Upper lobe of left lung (tissue), 6 donors: Measurements from ENCODE around the gene PHACTR1. TPM values are rescaled to one million over a fixed set of nuclear protein-coding genes. Genes with fewer than 3 reads are reported as not detected.

Experiments used
- ATAC-seq, 2 donors: fragments of 200-7000 bp; cut with Tn5 transposase; one replicate each; pipeline ENCODE4 v1.9.1; 2022; ENCODE audit warnings: mild to moderate bottlenecking in 2 of 2, moderate library complexity in 2 of 2; ENCODE audit not compliant: low FRiP score in 2 of 2
- DNase-seq, 2 donors: peaks; one replicate each; pipeline ENCODE4 v3.0.0-alpha.2; 2019 to 2020
- H3K27ac ChIP-seq, 4 donors: fragments of 200-600 bp; sonication (generic); one replicate each; pipeline ENCODE4 v1.5.1; 2016 to 2019
- H3K27me3 ChIP-seq, 4 donors: fragments of 200-600 bp; sonication (generic); one replicate each; pipeline ENCODE4 v1.5.1; 2017 to 2019
- H3K36me3 ChIP-seq, 4 donors: fragments of 200-600 bp; sonication (generic); one replicate each; pipeline ENCODE4 v1.5.1; 2016 to 2019
- H3K4me1 ChIP-seq, 4 donors: fragments of 200-600 bp; sonication (generic); one replicate each; pipeline ENCODE4 v1.5.1; 2018 to 2019
- H3K4me3 ChIP-seq, 4 donors: fragments of 200-600 bp; sonication (generic); one replicate each; pipeline ENCODE4 v1.5.1; 2017 to 2019; ENCODE audit warnings: mild to moderate bottlenecking in 2 of 4, moderate library complexity in 1 of 4
- H3K9me3 ChIP-seq, 4 donors: fragments of 200-600 bp; sonication (generic); one replicate each; pipeline ENCODE4 v1.5.1; 2018 to 2019
- EP300 ChIP-seq, 4 donors: sonication (generic); formaldehyde crosslinking; IDR thresholded peaks; one replicate each; pipeline ENCODE4 v1.5.1; 2017; ENCODE audit warnings: antibody characterized with exemption in 4 of 4, control low read depth in 2 of 4
- POLR2A ChIP-seq, 4 donors: fragments of 450-650 bp; IDR thresholded peaks; one replicate each; pipeline ENCODE4 v1.5.1; 2016 to 2017; ENCODE audit warnings: antibody characterized with exemption in 4 of 4, mild to moderate bottlenecking in 2 of 4
- POLR2AphosphoS5 ChIP-seq, 2 donors: sonication (generic); formaldehyde crosslinking; IDR thresholded peaks; one replicate each; pipeline ENCODE4 v1.5.1; 2017; ENCODE audit warnings: antibody characterized with exemption in 2 of 2
- WGBS, 2 donors: methylation state at CpG; one replicate each; pipeline ENCODE4 v1.1.5; 2017 to 2018; 5-methylcytosine and 5-hydroxymethylcytosine counted together
- total RNA-seq, 6 donors: library from RNA; depleted of rRNA in 4 of 6; stranded (reverse); fragments of >200 nt in 4 of 6; gene quantifications; one replicate each; pipeline versions ENCODE4 v1.1.0 to v1.2.1, GENCODE V29; 2016 to 2021
- TF ChIP-seq, protein P1 (sequence below), 6 experiments: fragments of 450-650 bp in 4 of 6; fragments of 200-600 bp in 2 of 6; sonication (generic) in 2 of 6; IDR thresholded peaks; one replicate each; pipeline ENCODE4 v1.5.1; 2016 to 2019; ENCODE audit warnings: antibody characterized with exemption in 6 of 6
- donor health status: DM: no; HTN: no; CAD: no; lungs with moderate emphysema.
- donor health status: DM: no; HTN: yes; CAD: no; lungs with severe emphysema.

Gene PHACTR1
- total RNA-seq, 6 donors from 2014 or later = 63.2 to 121 (median 90.9) TPM

GRCh38 chr6:13112921-13113320 lies 396.4 kb downstream of the PHACTR1 start:
- H3K27ac ChIP-seq = no peak overlapping the region
- H3K27me3 ChIP-seq = no peaks in the 10 kb centered on the region
- no peak for ATAC-seq
- no peaks in the 10 kb centered on the region for H3K36me3 ChIP-seq
- peak in 1 of 2 donors; percentile 42 for DNase-seq
- no peaks in the 10 kb centered on the region for H3K9me3 ChIP-seq
- peaks cover 9 to 29% (median 15%) of the 10 kb centered on the region in 4 donors for H3K4me1 ChIP-seq
- H3K4me3 ChIP-seq = no peak overlapping the region
- TF ChIP-seq POLR2A (IDR thresholded peaks at IDR 0.05) (no peak), POLR2AphosphoS5 (IDR thresholded peaks at IDR 0.05) (no peak), EP300 (IDR thresholded peaks at IDR 0.05) (no peak)
- TF ChIP-seq, protein P1, sequence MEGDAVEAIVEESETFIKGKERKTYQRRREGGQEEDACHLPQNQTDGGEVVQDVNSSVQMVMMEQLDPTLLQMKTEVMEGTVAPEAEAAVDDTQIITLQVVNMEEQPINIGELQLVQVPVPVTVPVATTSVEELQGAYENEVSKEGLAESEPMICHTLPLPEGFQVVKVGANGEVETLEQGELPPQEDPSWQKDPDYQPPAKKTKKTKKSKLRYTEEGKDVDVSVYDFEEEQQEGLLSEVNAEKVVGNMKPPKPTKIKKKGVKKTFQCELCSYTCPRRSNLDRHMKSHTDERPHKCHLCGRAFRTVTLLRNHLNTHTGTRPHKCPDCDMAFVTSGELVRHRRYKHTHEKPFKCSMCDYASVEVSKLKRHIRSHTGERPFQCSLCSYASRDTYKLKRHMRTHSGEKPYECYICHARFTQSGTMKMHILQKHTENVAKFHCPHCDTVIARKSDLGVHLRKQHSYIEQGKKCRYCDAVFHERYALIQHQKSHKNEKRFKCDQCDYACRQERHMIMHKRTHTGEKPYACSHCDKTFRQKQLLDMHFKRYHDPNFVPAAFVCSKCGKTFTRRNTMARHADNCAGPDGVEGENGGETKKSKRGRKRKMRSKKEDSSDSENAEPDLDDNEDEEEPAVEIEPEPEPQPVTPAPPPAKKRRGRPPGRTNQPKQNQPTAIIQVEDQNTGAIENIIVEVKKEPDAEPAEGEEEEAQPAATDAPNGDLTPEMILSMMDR (IDR thresholded peaks at IDR 0.05) = no peak

DNA sequence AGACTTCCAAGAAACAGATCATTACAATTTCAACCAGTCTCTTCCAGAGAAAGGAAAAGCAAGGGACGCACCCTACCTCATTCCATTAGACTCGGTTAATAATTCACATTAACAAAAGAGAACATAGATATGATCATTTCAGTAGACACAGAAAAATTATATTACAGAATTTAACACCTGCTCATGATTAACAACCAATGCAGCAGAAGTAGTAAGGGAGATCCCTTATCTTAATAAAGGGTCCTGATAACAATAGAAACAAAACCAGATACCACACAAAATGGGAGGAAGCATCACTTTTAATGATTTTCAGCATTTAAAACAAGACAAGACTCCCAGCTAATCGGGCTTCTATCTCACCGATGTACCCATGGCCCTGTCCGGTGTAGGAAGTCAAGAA lies 396.8 kb downstream of the PHACTR1 start:
- WGBS, 2 donors = 76 to 79% methylated on average over 5 of the region's 5 CpGs
- H3K4me3 ChIP-seq = no peak overlapping the region
- H3K9me3 ChIP-seq = no peaks in the 10 kb centered on the region
- no peak overlapping the region for H3K27ac ChIP-seq
- ATAC-seq (no peak), DNase-seq (no peak)
- peaks cover 9 to 29% (median 15%) of the 10 kb centered on the region in 4 donors for H3K4me1 ChIP-seq
- H3K27me3 ChIP-seq = no peaks in the 10 kb centered on the region
- no peaks in the 10 kb centered on the region for H3K36me3 ChIP-seq
- TF ChIP-seq POLR2AphosphoS5 (IDR thresholded peaks at IDR 0.05) (no peak), POLR2A (IDR thresholded peaks at IDR 0.05) (no peak), EP300 (IDR thresholded peaks at IDR 0.05) (no peak)
- TF ChIP-seq, protein P1 (IDR thresholded peaks at IDR 0.05) = no peak

DNA sequence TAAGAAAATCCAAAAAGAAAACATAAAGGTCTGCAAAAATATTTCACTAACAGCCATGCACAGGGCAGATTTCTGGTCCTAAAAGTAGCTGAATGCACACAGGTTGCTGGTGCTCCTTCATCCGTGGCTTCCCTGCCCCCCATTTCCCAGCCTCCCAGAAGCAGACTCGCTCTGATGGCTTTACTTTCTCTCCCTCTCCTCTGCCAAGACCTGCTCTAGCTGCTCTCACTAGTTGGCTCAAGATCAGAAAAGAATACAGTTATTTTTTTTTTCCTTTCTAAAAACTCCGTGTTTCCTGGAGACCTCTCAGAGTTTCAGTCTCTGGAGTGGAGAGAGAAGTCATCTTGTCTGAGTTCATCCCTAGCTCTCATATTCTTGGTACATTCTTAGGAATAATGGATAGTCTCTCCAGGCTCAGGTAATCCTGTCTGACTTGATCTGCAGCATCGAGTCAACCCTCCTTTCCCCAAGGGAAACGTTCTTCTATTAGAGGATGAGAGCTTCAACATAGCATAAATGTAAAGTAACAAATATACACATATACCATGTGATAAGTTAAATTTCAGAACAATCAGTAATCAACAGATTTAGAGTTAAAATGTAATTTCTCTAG lies 397.5 kb downstream of the PHACTR1 start:
- Histone ChIP-seq H3K27me3 (no peaks in the 10 kb centered on the region), H3K4me1 (peaks cover 9 to 29% (median 15%) of the 10 kb centered on the region in 4 donors), H3K4me3 (no peak overlapping the region), H3K27ac (no peak overlapping the region), H3K9me3 (no peaks in the 10 kb centered on the region), H3K36me3 (no peaks in the 10 kb centered on the region)
- no peak for TF ChIP-seq POLR2AphosphoS5 (IDR thresholded peaks at IDR 0.05)
- TF ChIP-seq POLR2A (IDR thresholded peaks at IDR 0.05) = no peak
- WGBS, 2 donors = 20 to 33% methylated on average over 5 of the region's 5 CpGs
- no peak for DNase-seq
- ATAC-seq = no peak

DNA sequence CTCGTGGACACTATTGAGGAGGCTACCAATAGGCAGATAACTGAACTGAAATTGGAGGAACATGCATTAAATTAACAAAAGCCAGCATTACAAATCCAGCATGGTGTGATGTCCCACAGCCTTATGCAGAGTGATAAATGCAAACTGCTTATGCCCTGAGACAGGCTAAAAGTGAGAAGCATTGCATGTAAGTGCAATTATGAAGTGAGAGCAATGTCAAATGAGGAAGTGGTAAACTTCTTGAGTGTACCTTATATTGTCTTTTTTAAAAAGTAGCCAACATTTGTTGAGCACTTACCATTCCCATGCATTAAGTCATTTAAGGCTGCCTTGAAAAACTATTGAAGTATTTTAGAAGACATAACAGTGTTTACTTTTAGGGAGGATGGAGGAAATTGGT lies 399.6 kb downstream of the PHACTR1 start:
- no peak overlapping the region for H3K4me3 ChIP-seq
- 77 to 84% methylated on average over 1 of the region's 1 CpG for WGBS, 2 donors
- H3K9me3 ChIP-seq = no peaks in the 10 kb centered on the region
- no peak for TF ChIP-seq POLR2AphosphoS5 (IDR thresholded peaks at IDR 0.05)
- TF ChIP-seq, protein P1 (IDR thresholded peaks at IDR 0.05) = no peak
- TF ChIP-seq POLR2A (IDR thresholded peaks at IDR 0.05) = no peak
- TF ChIP-seq EP300 (IDR thresholded peaks at IDR 0.05) = no peak
- H3K36me3 ChIP-seq = no peaks in the 10 kb centered on the region
- no peaks in the 10 kb centered on the region for H3K27me3 ChIP-seq
- H3K4me1 ChIP-seq = peaks cover 9 to 29% (median 15%) of the 10 kb centered on the region in 4 donors
- DNase-seq (no peak), ATAC-seq (no peak)
- H3K27ac ChIP-seq = no peak overlapping the region

DNA sequence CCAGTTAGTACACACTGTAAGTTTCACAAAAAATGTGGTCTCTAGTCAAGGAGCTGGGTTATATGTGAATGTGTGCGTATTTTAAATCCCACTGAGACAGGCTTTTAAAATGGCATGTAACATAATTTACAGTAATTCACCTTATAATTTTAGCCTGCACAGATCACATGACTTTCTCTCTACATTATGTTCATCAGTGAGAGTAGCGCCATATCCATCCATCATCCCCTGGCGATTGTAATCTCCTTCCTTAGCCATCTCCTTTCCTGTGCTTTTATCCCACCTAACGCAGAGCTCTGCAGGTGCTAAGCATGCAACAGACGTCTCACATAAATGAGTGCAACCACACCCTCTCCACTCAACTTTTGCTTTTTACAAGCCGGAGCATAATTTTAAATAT lies 401.0 kb downstream of the PHACTR1 start:
- no peaks in the 10 kb centered on the region for H3K27me3 ChIP-seq
- H3K4me1 ChIP-seq = peaks cover 9 to 29% (median 14%) of the 10 kb centered on the region in 4 donors
- TF ChIP-seq EP300 (IDR thresholded peaks at IDR 0.05) = no peak
- TF ChIP-seq POLR2A (IDR thresholded peaks at IDR 0.05) = no peak
- TF ChIP-seq, protein P1 (IDR thresholded peaks at IDR 0.05) = no peak
- TF ChIP-seq POLR2AphosphoS5 (IDR thresholded peaks at IDR 0.05) = no peak

More for the DNA sequence above, 401.0 kb downstream of the PHACTR1 start:
- ATAC-seq = no peak
- H3K36me3 ChIP-seq = no peaks in the 10 kb centered on the region
- H3K9me3 ChIP-seq = no peaks in the 10 kb centered on the region
- no peak for DNase-seq
- WGBS, 2 donors = 71% methylated on average over 6 of the region's 6 CpGs
- H3K27ac ChIP-seq = no peak overlapping the region
- H3K4me3 ChIP-seq = no peak overlapping the region
